Neural cell (in vitro differentiated cells): ENCODE results near the gene VIP. TPM values are rescaled to one million over a fixed set of nuclear protein-coding genes. Genes with fewer than 3 reads are reported as not detected.

Experiments used
- H2AFZ ChIP-seq: fragments of 200-600, 300-800 bp; sonication (generic), shearing (Covaris generic); 2 replicates; pipeline ENCODE4 v1.6.0; 2014; ENCODE audit warnings: low read depth, mild to moderate bottlenecking, antibody characterized with exemption, low read length, moderate library complexity
- H3F3A ChIP-seq: fragments of 200-600 bp; shearing (Covaris generic); 2 replicates; pipeline ENCODE4 v1.6.1; 2016; ENCODE audit warnings: mild to moderate bottlenecking, moderate library complexity, mixed read lengths, antibody characterized with exemption, low read length; ENCODE audit not compliant: insufficient read depth, poor library complexity, severe bottlenecking
- H3K27ac ChIP-seq: fragments of 200-600, 300-800 bp; sonication (generic), shearing (Covaris generic); 2 replicates; pipeline ENCODE4 v1.5.1; 2014; ENCODE audit warnings: mild to moderate bottlenecking, low read length, moderate library complexity
- H3K27me3 ChIP-seq: fragments of 300-800, 200-600 bp; sonication (generic), shearing (Covaris generic); 2 replicates; pipeline ENCODE4 v1.6.0; 2014; ENCODE audit warnings: mild to moderate bottlenecking, low read depth, low read length, moderate library complexity; ENCODE audit not compliant: insufficient read depth
- H3K36me3 ChIP-seq: fragments of 300-800, 200-600 bp; sonication (generic), shearing (Covaris generic); 2 replicates; pipeline ENCODE4 v1.5.1; 2014; ENCODE audit warnings: mild to moderate bottlenecking, antibody characterized with exemption, low read length, moderate library complexity; ENCODE audit not compliant: insufficient read depth
- H3K4me2 ChIP-seq: fragments of 300-800, 200-600 bp; sonication (generic), shearing (Covaris generic); 2 replicates; pipeline ENCODE4 v1.6.0; 2014; ENCODE audit warnings: mild to moderate bottlenecking, low read length
- H3K4me3 ChIP-seq: fragments of 300-800, 200-600 bp; sonication (generic), shearing (Covaris generic); 2 replicates; pipeline ENCODE4 v1.5.1; 2014; ENCODE audit warnings: mild to moderate bottlenecking, low read length, moderate library complexity
- H3K79me2 ChIP-seq: fragments of 200-600 bp; shearing (Covaris generic); replicated peaks from 2 replicates; pipeline ENCODE4 v1.6.0; 2014; ENCODE audit warnings: mild to moderate bottlenecking, low read length, moderate library complexity; ENCODE audit not compliant: insufficient read depth
- H3K9ac ChIP-seq: fragments of 300-800, 200-600 bp; sonication (generic), shearing (Covaris generic); 2 replicates; pipeline ENCODE4 v1.6.1; 2016; ENCODE audit warnings: mild to moderate bottlenecking, low read length, mixed read lengths
- H3K9me2 ChIP-seq: fragments of 200-600 bp; shearing (Covaris generic); 2 replicates; pipeline ENCODE4 v1.6.1; 2016; ENCODE audit warnings: mild to moderate bottlenecking, low read length, mixed read lengths; ENCODE audit not compliant: insufficient read depth
- H3K9me3 ChIP-seq: fragments of 200-600, 300-800 bp; sonication (generic), shearing (Covaris generic); 2 replicates; pipeline ENCODE4 v1.6.1; 2016; ENCODE audit warnings: mild to moderate bottlenecking, mixed run types, low read length, moderate library complexity, mixed read lengths
- H4K20me1 ChIP-seq: fragments of 200-600 bp; shearing (Covaris generic); 2 replicates; pipeline ENCODE4 v1.6.1; 2016; ENCODE audit warnings: mild to moderate bottlenecking, mixed run types; ENCODE audit not compliant: insufficient read depth
- CTCF ChIP-seq: fragments of 450-650 bp; IDR thresholded peaks from 2 replicates; pipeline ENCODE4 v1.5.1; 2014; ENCODE audit warnings: antibody characterized with exemption, mild to moderate bottlenecking, moderate library complexity; ENCODE audit not compliant: poor library complexity, severe bottlenecking
- EP300 ChIP-seq: fragments of 450-650 bp; conservative IDR thresholded peaks from 2 replicates; pipeline ENCODE4 v1.6.1; 2014; ENCODE audit warnings: antibody characterized with exemption, mild to moderate bottlenecking, moderate library complexity; ENCODE audit not compliant: poor library complexity, severe bottlenecking
- EZH2 ChIP-seq: fragments of 200-600, 300-800 bp; shearing (Covaris generic), sonication (generic); IDR thresholded peaks from 2 replicates; pipeline ENCODE4 v1.6.1; 2014; ENCODE audit warnings: antibody characterized with exemption, low read length, borderline replicate concordance, mild to moderate bottlenecking; ENCODE audit not compliant: insufficient read depth, poor library complexity, severe bottlenecking
- MXI1 ChIP-seq: fragments of 450-650 bp; conservative IDR thresholded peaks from 2 replicates; pipeline ENCODE4 v1.6.1; 2014; ENCODE audit warnings: antibody characterized with exemption, mild to moderate bottlenecking; ENCODE audit not compliant: poor library complexity, severe bottlenecking
- POLR2AphosphoS5 ChIP-seq: IDR thresholded peaks from 2 replicates; pipeline ENCODE4 v1.6.1; 2012
- RAD21 ChIP-seq: fragments of 450-650 bp; conservative IDR thresholded peaks from 2 replicates; pipeline ENCODE4 v1.6.1; 2014; ENCODE audit warnings: antibody characterized with exemption, mild to moderate bottlenecking, moderate library complexity
- REST ChIP-seq: IDR thresholded peaks from 2 replicates; pipeline ENCODE4 v1.6.1; 2012; ENCODE audit warnings: borderline replicate concordance
- SMC3 ChIP-seq: fragments of 450-650 bp; conservative IDR thresholded peaks from 2 replicates; pipeline ENCODE4 v1.6.1; 2014; ENCODE audit warnings: antibody characterized with exemption, mild to moderate bottlenecking, moderate library complexity; ENCODE audit not compliant: poor library complexity
- TAF1 ChIP-seq: IDR thresholded peaks from 2 replicates; pipeline ENCODE4 v1.6.1; 2012; ENCODE audit warnings: low read depth
- polyA plus RNA-seq: library from polyadenylated mRNA; depleted of rRNA; stranded (reverse); fragments of >200 nt; gene quantifications from 2 replicates; pipeline ENCODE4 v1.2.3, GENCODE V29; 2014

VIP gene
- polyA plus RNA-seq, 1 donor from 2014 or later = 0.63 TPM

- H2AFZ ChIP-seq = no peak overlapping the region
- H3K79me2 ChIP-seq = no peaks in the 10 kb centered on the region
- no peak overlapping the region for H3K9ac ChIP-seq
- no peaks in the 10 kb centered on the region for H3K9me2 ChIP-seq
- H3F3A ChIP-seq = no peaks in the 10 kb centered on the region
- no peaks in the 10 kb centered on the region for H4K20me1 ChIP-seq
- H3K27ac ChIP-seq = no peak overlapping the region
- H3K27me3 ChIP-seq = no peaks in the 10 kb centered on the region
- no peak for TF ChIP-seq POLR2AphosphoS5
- no peaks in the 10 kb centered on the region for H3K36me3 ChIP-seq
- H3K4me3 ChIP-seq = no peak overlapping the region
- no peaks in the 10 kb centered on the region for H3K9me3 ChIP-seq
- H3K4me2 ChIP-seq = no peak overlapping the region
Observed at GRCh38 chr6:152720974-152721373, 29.6 kb upstream of the VIP start.

- Histone ChIP-seq H3K79me2 (no peaks in the 10 kb centered on the region), H3K9ac (no peak overlapping the region), H3K36me3 (no peaks in the 10 kb centered on the region), H2AFZ (no peak overlapping the region), H3K4me2 (no peak overlapping the region), H3K27me3 (no peaks in the 10 kb centered on the region), H3K9me2 (no peaks in the 10 kb centered on the region), H3K27ac (no peak overlapping the region), H3F3A (no peaks in the 10 kb centered on the region), H3K4me3 (no peak overlapping the region), H4K20me1 (no peaks in the 10 kb centered on the region), H3K9me3 (no peaks in the 10 kb centered on the region)
- TF ChIP-seq POLR2AphosphoS5 = no peak
Observed at GRCh38 chr6:152721956-152722355, 28.6 kb upstream of the VIP start.

GRCh38 chr6:152723398-152723797 lies 27.2 kb upstream of the VIP start:
- H3K9ac ChIP-seq = no peak overlapping the region
- no peaks in the 10 kb centered on the region for H3K9me3 ChIP-seq
- no peaks in the 10 kb centered on the region for H3K79me2 ChIP-seq
- no peaks in the 10 kb centered on the region for H3K36me3 ChIP-seq
- H4K20me1 ChIP-seq = no peaks in the 10 kb centered on the region
- no peak overlapping the region for H3K27ac ChIP-seq
- no peaks in the 10 kb centered on the region for H3F3A ChIP-seq
- H3K4me2 ChIP-seq = no peak overlapping the region
- no peaks in the 10 kb centered on the region for H3K9me2 ChIP-seq
- no peak for TF ChIP-seq REST
- TF ChIP-seq MXI1 = no peak
- no peak for TF ChIP-seq EZH2
- no peak for TF ChIP-seq EP300
- TF ChIP-seq TAF1 = no peak
- no peak for TF ChIP-seq POLR2AphosphoS5
- no peak for TF ChIP-seq RAD21
- TF ChIP-seq CTCF = no peak
- no peak for TF ChIP-seq SMC3
- no peaks in the 10 kb centered on the region for H3K27me3 ChIP-seq
- H3K4me3 ChIP-seq = no peak overlapping the region
- H2AFZ ChIP-seq = no peak overlapping the region
